ENCODE results near the gene SNED1. TPM values are rescaled to one million over a fixed set of nuclear protein-coding genes. Genes with fewer than 3 reads are reported as not detected.
"Not testable (repeated sequence)": the region's sequence is repeated elsewhere in the genome, so short reads cannot be mapped to it uniquely, and the experiment has no call there.

Gene SNED1
- total RNA-seq, 4 donors from 2014 or later, result 5.6 to 31.9 (median 13.2) TPM

GRCh38 chr2:241103176-241103595 lies 104.8 kb downstream of the SNED1 start:
- no peak for TF ChIP-seq POLR2AphosphoS5 (IDR thresholded peaks at IDR 0.05)
- TF ChIP-seq, protein P1, sequence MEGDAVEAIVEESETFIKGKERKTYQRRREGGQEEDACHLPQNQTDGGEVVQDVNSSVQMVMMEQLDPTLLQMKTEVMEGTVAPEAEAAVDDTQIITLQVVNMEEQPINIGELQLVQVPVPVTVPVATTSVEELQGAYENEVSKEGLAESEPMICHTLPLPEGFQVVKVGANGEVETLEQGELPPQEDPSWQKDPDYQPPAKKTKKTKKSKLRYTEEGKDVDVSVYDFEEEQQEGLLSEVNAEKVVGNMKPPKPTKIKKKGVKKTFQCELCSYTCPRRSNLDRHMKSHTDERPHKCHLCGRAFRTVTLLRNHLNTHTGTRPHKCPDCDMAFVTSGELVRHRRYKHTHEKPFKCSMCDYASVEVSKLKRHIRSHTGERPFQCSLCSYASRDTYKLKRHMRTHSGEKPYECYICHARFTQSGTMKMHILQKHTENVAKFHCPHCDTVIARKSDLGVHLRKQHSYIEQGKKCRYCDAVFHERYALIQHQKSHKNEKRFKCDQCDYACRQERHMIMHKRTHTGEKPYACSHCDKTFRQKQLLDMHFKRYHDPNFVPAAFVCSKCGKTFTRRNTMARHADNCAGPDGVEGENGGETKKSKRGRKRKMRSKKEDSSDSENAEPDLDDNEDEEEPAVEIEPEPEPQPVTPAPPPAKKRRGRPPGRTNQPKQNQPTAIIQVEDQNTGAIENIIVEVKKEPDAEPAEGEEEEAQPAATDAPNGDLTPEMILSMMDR (IDR thresholded peaks at IDR 0.05), result no peak
- no peak for TF ChIP-seq POLR2A (IDR thresholded peaks at IDR 0.05)
- TF ChIP-seq EP300 (IDR thresholded peaks at IDR 0.05), result no peak
- H3K36me3 ChIP-seq, result peaks cover 17% of the 10 kb centered on the region
- peaks cover 29% of the 10 kb centered on the region for H3K4me1 ChIP-seq
- DNase-seq (ENCODE audit: low spot score in 2 of 2), result peak in 1 of 2 donors; percentile 19
- no peaks in the 10 kb centered on the region for H3K27me3 ChIP-seq
- peak overlapping the region; percentile 90 for H3K27ac ChIP-seq
- 30% methylated on average over 5 of the region's 5 CpGs for WGBS
- no peaks in the 10 kb centered on the region for H3K9me3 ChIP-seq
- peak overlapping the region; percentile 97 for H3K4me3 ChIP-seq

- H3K9me3 ChIP-seq, H3K27me3 ChIP-seq, H3K36me3 ChIP-seq, H3K27ac ChIP-seq, H3K4me3 ChIP-seq: not testable (repeated sequence)
- DNase-seq (ENCODE audit: low spot score in 2 of 2), result peak in 1 of 2 donors; percentile 5
- WGBS, result 94% methylated on average over 10 of the region's 10 CpGs
- H3K4me1 ChIP-seq, result peaks cover 29% of the 10 kb centered on the region
These were observed 106.2 kb downstream of the SNED1 start for GRCh38 chr2:241104611-241105010.

GRCh38 chr2:241105641-241106040 lies 107.2 kb downstream of the SNED1 start:
- TF ChIP-seq POLR2A (IDR thresholded peaks at IDR 0.05), result no peak
- TF ChIP-seq EP300 (IDR thresholded peaks at IDR 0.05), result no peak
- TF ChIP-seq, protein P1 (IDR thresholded peaks at IDR 0.05), result no peak
- TF ChIP-seq POLR2AphosphoS5 (IDR thresholded peaks at IDR 0.05), result no peak
- H3K27me3 ChIP-seq, result no peaks in the 10 kb centered on the region
- DNase-seq (ENCODE audit: low spot score in 2 of 2), result no peak
- no peaks in the 10 kb centered on the region for H3K9me3 ChIP-seq
- H3K4me1 ChIP-seq, result peaks cover 23% of the 10 kb centered on the region
- no peaks in the 10 kb centered on the region for H3K36me3 ChIP-seq
- H3K4me3 ChIP-seq, result no peak overlapping the region
- no peak overlapping the region for H3K27ac ChIP-seq
- 53% methylated on average over 2 of the region's 3 CpGs for WGBS

DNA sequence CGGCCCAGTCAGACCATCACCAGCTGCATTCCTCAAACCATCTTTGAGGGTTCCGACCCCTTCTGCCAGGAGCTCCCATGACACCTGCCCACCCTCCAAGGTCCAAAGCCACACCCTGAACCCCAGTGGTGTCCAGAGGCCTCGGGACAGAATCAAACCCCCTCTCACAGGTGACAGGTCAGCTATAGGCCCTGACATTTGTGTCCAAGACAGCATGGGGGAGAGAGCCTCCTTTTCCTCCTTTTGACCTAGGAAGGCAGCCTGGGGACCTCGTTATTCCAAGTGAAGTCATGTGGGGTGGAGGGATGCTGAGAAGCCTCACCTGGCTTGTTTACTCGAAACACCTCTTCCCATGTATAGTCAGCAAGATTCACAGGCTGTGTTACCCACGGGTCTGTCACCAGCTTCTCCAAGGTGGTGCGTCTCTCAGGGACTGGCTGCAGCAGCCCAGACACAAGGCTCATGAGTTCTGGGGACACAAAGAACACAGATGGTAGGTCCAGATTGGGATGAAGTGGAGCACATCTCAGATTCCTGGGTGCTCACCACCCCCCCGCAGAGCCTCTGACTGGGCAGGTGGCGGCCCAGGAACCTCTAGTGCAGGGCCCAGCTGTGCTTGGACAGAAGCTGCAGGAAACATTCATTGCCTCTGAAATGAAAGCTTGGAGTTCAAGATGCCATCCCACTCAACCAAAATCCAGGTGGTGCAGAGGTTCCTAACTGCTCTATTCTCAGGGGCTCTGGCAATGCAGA lies 108.8 kb downstream of the SNED1 start:
- 91% methylated on average over 4 of the region's 9 CpGs for WGBS
- TF ChIP-seq EP300 (IDR thresholded peaks at IDR 0.05) (no peak), POLR2AphosphoS5 (IDR thresholded peaks at IDR 0.05) (no peak), POLR2A (IDR thresholded peaks at IDR 0.05) (no peak)
- TF ChIP-seq, protein P1 (IDR thresholded peaks at IDR 0.05), result no peak
- H3K27me3 ChIP-seq, result no peaks in the 10 kb centered on the region
- no peak for DNase-seq (ENCODE audit: low spot score in 2 of 2)
- H3K9me3 ChIP-seq, result no peaks in the 10 kb centered on the region
- no peak overlapping the region for H3K27ac ChIP-seq
- H3K4me1 ChIP-seq, result peaks cover 12% of the 10 kb centered on the region
- peaks cover 4% of the 10 kb centered on the region for H3K36me3 ChIP-seq
- H3K4me3 ChIP-seq, result no peak overlapping the region

- Histone ChIP-seq H3K36me3 (peaks cover 4% of the 10 kb centered on the region), H3K27me3 (no peaks in the 10 kb centered on the region), H3K4me1 (peaks cover 2% of the 10 kb centered on the region), H3K4me3 (no peak overlapping the region), H3K9me3 (no peaks in the 10 kb centered on the region), H3K27ac (no peak overlapping the region)
- TF ChIP-seq, protein P1 (IDR thresholded peaks at IDR 0.05), result no peak
- TF ChIP-seq POLR2A (IDR thresholded peaks at IDR 0.05), result no peak
- TF ChIP-seq POLR2AphosphoS5 (IDR thresholded peaks at IDR 0.05), result no peak
- no peak for TF ChIP-seq EP300 (IDR thresholded peaks at IDR 0.05)
- DNase-seq (ENCODE audit: low spot score in 2 of 2), result no peak
- WGBS, result 74% methylated on average over 30 of the region's 35 CpGs
These were observed 110.1 kb downstream of the SNED1 start for GRCh38 chr2:241108271-241109209.

Data from suprapubic skin (tissue), 4 donors.